NT2/D1 (cell line): ENCODE measurements around the gene BBOF1.
A peak's percentile ranks its signal among the peaks of the same experiment; 100 is the strongest.

ENCODE experiments used
- DNase-seq: peaks from one replicate; pipeline ENCODE4 v3.0.0-alpha.2; 2011; ENCODE audit warnings: low read depth, low spot score
- H3K27me3 ChIP-seq: 2 replicates; pipeline ENCODE4 v1.6.0; 2011; ENCODE audit warnings: mild to moderate bottlenecking; ENCODE audit not compliant: insufficient read length, insufficient read depth
- H3K36me3 ChIP-seq: 2 replicates; pipeline ENCODE4 v1.6.1; 2011; ENCODE audit warnings: mild to moderate bottlenecking, low read length, mixed read lengths; ENCODE audit not compliant: insufficient read depth, insufficient read length
- H3K4me1 ChIP-seq: 2 replicates; pipeline ENCODE4 v1.5.1; 2011; ENCODE audit not compliant: insufficient read depth, insufficient read length
- H3K4me3 ChIP-seq: 2 replicates; pipeline ENCODE4 v1.5.1; 2011; ENCODE audit warnings: low read depth; ENCODE audit not compliant: insufficient read length
- H3K9ac ChIP-seq: 2 replicates; pipeline ENCODE4 v1.6.0; 2011; ENCODE audit warnings: low read depth; ENCODE audit not compliant: insufficient read length
- H3K9me3 ChIP-seq: 2 replicates; pipeline ENCODE4 v1.5.1; 2011; ENCODE audit warnings: mild to moderate bottlenecking, low read length; ENCODE audit not compliant: insufficient read depth
- SUZ12 ChIP-seq: IDR thresholded peaks from 2 replicates; pipeline ENCODE4 v1.6.1; 2011; ENCODE audit not compliant: insufficient read length, insufficient read depth; ENCODE audit errors: extremely low read depth
- YY1 ChIP-seq: IDR thresholded peaks from 2 replicates; pipeline ENCODE4 v1.6.1; 2011; ENCODE audit not compliant: insufficient read length, insufficient read depth
- ZNF274 ChIP-seq: IDR thresholded peaks from 2 replicates; pipeline ENCODE4 v1.6.1; 2011; ENCODE audit warnings: mild to moderate bottlenecking, low read depth, low read length

BBOF1 gene

DNA sequence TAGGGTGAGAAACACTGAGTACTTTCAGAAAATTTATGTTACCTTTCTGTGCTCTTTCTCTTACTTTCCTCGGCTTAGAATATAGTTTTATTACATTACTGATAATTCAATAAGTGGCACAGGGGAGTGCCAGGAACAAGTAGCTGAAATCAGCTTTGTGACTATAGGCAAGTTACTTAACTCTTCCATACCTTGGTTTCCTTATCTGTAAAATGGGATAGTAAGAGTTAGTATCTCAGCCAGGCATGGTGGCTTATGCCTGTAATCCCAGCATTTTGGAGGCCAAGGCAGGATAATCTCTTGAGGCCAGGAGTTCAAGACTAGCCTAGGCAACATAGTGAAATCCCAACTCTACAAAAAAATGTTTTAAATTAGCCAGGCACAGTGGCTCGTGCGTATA, 15.4 kb downstream of the BBOF1 start:
- no peak for TF ChIP-seq YY1
- no peak for TF ChIP-seq SUZ12
- no peak for TF ChIP-seq ZNF274
- no peaks in the 10 kb centered on the region for H3K36me3 ChIP-seq
- H3K4me1 ChIP-seq = no peaks in the 10 kb centered on the region
- no peaks in the 10 kb centered on the region for H3K27me3 ChIP-seq
- H3K4me3 ChIP-seq = no peak overlapping the region
- no peaks in the 10 kb centered on the region for H3K9me3 ChIP-seq
- DNase-seq = no peak
- no peak overlapping the region for H3K9ac ChIP-seq

DNA sequence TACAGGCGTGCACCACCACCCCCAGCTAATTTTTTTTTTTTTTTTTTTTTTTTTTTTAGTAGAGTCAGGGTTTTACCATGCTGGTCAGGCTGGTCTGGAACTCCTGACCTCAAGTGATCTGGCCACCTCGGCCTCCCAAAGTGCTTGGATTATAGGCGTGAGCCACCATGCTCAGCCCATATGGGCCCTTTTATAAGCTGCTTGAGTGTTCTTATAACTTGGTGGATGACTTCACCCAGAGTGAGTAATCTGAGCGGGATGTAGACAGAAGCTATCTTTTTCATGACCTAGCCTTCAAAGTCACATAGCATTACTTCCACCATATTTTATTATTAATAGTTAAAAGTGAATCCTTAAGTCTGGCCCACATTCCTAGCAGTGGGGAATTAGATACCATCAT, 16.4 kb downstream of the BBOF1 start:
- Histone ChIP-seq H3K9me3 (no peaks in the 10 kb centered on the region), H3K4me3 (no peak overlapping the region), H3K27me3 (no peaks in the 10 kb centered on the region), H3K4me1 (no peaks in the 10 kb centered on the region), H3K36me3 (no peaks in the 10 kb centered on the region), H3K9ac (no peak overlapping the region)
- no peak for DNase-seq
- TF ChIP-seq SUZ12 (no peak), ZNF274 (no peak), YY1 (no peak)

DNA sequence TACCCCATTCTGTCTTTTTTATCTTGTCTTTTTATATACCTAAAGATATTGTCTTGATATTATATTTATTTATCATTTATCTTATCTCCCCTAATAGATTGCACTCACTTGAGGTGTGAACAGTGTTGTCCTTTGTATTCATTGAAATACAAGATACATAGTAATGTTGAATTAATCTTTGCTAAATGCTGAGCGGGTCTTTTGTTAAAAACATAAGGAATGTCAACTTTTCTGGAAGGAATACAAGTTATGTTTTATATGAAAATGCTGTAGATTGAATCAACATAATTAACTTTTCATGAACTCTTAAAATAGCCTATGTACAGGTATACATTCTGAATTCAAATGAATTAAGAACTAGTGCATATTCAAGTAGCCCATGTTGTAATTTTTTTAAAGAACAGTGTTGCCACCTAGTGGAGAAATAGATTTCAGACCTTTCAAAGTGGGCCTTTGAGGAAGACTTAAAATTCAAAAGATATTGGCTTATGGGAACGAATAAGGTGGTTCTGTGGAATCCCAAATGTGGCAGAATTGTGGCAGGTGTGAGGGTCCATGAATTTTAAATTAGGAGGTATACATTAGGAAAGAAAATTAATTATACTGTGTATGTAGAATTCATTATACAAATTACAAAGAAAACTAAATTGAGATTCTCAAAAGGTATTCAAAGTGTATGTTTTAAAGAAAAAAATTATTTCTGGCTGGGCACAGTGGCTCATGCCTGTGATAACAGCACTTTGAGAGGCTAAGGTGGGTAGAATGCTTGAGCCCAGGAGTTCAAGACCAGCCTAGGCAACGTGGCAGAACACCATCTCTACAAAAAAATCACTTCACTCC, 19.1 kb downstream of the BBOF1 start:
- H3K4me1 ChIP-seq = no peaks in the 10 kb centered on the region
- H3K36me3 ChIP-seq = no peaks in the 10 kb centered on the region
- H3K27me3 ChIP-seq = no peaks in the 10 kb centered on the region
- H3K9me3 ChIP-seq = no peaks in the 10 kb centered on the region
- no peak overlapping the region for H3K9ac ChIP-seq
- H3K4me3 ChIP-seq = no peak overlapping the region
- DNase-seq = peak; percentile 8
- TF ChIP-seq YY1 (no peak), SUZ12 (no peak), ZNF274 (no peak)

DNA sequence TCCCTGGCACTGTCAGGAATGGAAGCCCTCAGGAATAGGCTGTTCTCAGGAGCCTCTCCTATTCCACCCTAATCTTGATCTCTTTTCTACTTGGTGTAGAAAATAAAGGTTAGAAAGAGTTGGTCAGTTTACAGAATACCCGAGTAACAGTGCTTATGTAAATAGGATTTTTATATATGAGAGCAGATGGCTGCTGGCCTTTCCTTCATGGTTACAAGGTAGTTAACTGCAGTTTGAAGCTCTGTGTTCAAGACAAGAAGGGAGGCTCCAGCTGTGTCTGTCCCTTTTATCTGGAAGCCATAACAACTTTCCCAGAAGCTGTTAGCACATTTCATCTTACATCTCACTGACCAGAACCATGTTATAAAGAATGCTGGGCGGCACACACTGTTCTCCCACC, 23.1 kb downstream of the BBOF1 start:
- no peaks in the 10 kb centered on the region for H3K27me3 ChIP-seq
- TF ChIP-seq ZNF274 (no peak), YY1 (no peak), SUZ12 (no peak)
- no peaks in the 10 kb centered on the region for H3K4me1 ChIP-seq
- no peak for DNase-seq
- no peaks in the 10 kb centered on the region for H3K9me3 ChIP-seq
- H3K36me3 ChIP-seq = no peaks in the 10 kb centered on the region
- H3K4me3 ChIP-seq = no peak overlapping the region
- H3K9ac ChIP-seq = no peak overlapping the region

DNA sequence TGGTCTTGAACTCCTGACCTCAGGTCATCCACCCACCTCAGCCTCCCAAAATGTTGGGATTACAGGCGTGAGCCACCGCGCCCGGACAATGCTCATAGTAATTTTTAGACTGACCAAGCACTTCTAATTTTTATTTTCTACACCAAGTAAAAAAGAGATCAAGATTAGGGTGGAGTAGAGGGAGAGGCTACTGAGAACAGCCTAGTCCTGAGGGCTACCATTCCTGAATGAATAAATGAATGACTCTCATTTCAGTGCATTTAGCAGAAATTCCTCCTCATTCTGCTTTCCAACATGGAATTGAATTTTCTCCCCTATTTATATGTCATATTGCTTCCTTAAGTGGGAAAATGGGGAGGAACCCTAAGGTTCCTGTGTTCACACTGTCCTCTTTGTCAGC, 26.4 kb downstream of the BBOF1 start:
- no peaks in the 10 kb centered on the region for H3K27me3 ChIP-seq
- H3K9me3 ChIP-seq = no peaks in the 10 kb centered on the region
- no peak for DNase-seq
- H3K9ac ChIP-seq = no peak overlapping the region
- no peak for TF ChIP-seq ZNF274
- TF ChIP-seq SUZ12 = no peak
- no peak for TF ChIP-seq YY1
- no peak overlapping the region for H3K4me3 ChIP-seq
- H3K36me3 ChIP-seq = no peaks in the 10 kb centered on the region
- H3K4me1 ChIP-seq = no peaks in the 10 kb centered on the region

DNA sequence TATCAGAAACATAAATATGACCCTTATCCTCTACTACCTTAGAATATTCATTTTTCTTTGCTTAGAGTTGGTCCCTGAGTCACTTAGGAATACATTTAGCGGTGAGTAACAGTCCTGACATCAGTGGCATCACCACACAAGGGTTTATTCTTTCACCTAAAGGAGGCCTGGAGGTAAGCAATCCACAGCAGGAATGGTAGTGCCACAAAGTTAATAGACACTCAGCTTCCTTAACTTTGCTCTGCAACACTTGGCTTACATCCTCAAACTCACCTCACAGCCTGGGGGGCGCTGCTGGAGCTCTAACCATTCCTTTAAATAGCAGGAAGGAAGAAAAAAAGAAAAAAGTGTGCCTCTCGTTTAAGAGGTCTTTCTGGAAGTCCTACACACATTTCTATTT, 29.1 kb downstream of the BBOF1 start:
- H3K9ac ChIP-seq = no peak overlapping the region
- no peak overlapping the region for H3K4me3 ChIP-seq
- DNase-seq = peak; percentile 22
- no peaks in the 10 kb centered on the region for H3K9me3 ChIP-seq
- no peaks in the 10 kb centered on the region for H3K36me3 ChIP-seq
- no peak for TF ChIP-seq SUZ12
- no peak for TF ChIP-seq ZNF274
- no peaks in the 10 kb centered on the region for H3K4me1 ChIP-seq
- no peaks in the 10 kb centered on the region for H3K27me3 ChIP-seq

DNA sequence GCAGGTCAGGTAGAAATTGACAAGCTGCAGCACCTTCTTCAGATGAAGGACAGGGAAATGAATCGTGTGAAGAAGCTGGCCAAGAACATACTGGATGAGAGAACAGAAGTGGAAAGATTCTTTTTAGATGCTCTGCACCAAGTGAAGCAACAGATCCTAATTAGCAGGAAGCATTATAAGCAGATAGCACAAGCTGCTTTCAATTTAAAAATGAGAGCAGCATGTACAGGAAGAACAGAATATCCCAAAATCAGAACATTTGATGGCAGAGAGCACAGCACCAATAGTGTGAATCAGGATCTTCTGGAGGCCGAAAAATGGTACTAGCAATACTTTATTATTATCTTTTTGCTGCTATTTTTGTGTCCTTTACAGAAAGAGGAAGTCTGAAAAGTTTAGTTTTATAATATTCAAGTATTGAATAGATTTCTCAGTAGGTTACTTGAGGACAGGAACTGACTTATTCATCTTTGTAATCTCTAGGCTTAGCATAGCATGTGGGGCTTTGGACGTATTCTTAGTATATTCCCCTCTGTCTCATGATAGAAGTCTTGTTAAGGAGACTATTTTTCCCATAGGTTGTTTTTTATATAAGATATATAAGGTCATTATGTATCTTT, 30.8 kb downstream of the BBOF1 start:
- Histone ChIP-seq H3K27me3 (no peaks in the 10 kb centered on the region), H3K9me3 (no peaks in the 10 kb centered on the region), H3K36me3 (no peaks in the 10 kb centered on the region), H3K4me3 (no peak overlapping the region), H3K9ac (no peak overlapping the region), H3K4me1 (no peaks in the 10 kb centered on the region)
- TF ChIP-seq ZNF274 (no peak), SUZ12 (no peak), YY1 (no peak)
- no peak for DNase-seq
